Measurements from ENCODE around the gene PITX1.

Gene PITX1

GRCh38 chr5:135027697-135028615 is 6.1 kb downstream of the PITX1 start:
- DNase-seq = no peak

- DNase-seq = no peak
Measured at GRCh38 chr5:135027266-135027696, 6.7 kb downstream of the PITX1 start.

- DNase-seq = no peak
Measured at GRCh38 chr5:135026645-135027265, 7.3 kb downstream of the PITX1 start.

- DNase-seq = no peak
Measured at GRCh38 chr5:135025730-135026644, 8.0 kb downstream of the PITX1 start.

- DNase-seq = no peak
Measured at GRCh38 chr5:135024956-135025729, 8.9 kb downstream of the PITX1 start.

- DNase-seq = no peak
Measured at GRCh38 chr5:135020111-135020895, 13.7 kb downstream of the PITX1 start.

- DNase-seq = no peak
Measured at GRCh38 chr5:135019314-135019713, 14.7 kb downstream of the PITX1 start.

GRCh38 chr5:135018457-135018856 is 15.6 kb downstream of the PITX1 start:
- DNase-seq = no peak

GRCh38 chr5:135016861-135017290 is 17.2 kb downstream of the PITX1 start:
- DNase-seq = no peak

GRCh38 chr5:135015942-135016341 is 18.1 kb downstream of the PITX1 start:
- DNase-seq = no peak

- no peak for DNase-seq
Measured at GRCh38 chr5:135013947-135014570, 20.0 kb downstream of the PITX1 start.

- DNase-seq = no peak
Measured at GRCh38 chr5:135013445-135013844, 20.6 kb downstream of the PITX1 start.

- no peak for DNase-seq
Measured at GRCh38 chr5:135012951-135013391, 21.1 kb downstream of the PITX1 start.

GRCh38 chr5:135012033-135012588 is 21.9 kb downstream of the PITX1 start:
- no peak for DNase-seq

GRCh38 chr5:135011355-135012032 is 22.5 kb downstream of the PITX1 start:
- DNase-seq = no peak

- no peak for DNase-seq
Measured at GRCh38 chr5:135010502-135011354, 23.3 kb downstream of the PITX1 start.

- DNase-seq = no peak
Measured at GRCh38 chr5:135009736-135010501, 24.1 kb downstream of the PITX1 start.
